ENCODE results near the gene ACOX2. TPM values are rescaled to one million over a fixed set of nuclear protein-coding genes. Genes with fewer than 3 reads are reported as not detected.

ACOX2 gene
- total RNA-seq, 1 experiment from 2014 or later: 3.2 TPM

GRCh38 chr3:58484045-58484721 lies 52.8 kb downstream of the ACOX2 start:
- no peak for ATAC-seq
- ChIA-PET CTCF (interaction anchor here (1.0 kb wide), 1 partner anchor 152 kb away, joined by 3 read pairs; no protein-coding TSS in a partner anchor), POLR2A (interaction anchor here (0.6 kb wide), 1 partner anchor 47 kb away, joined by 3 read pairs; no protein-coding TSS in a partner anchor)
- Histone ChIP-seq H3K9me3 (ENCODE audit: control insufficient read depth, insufficient read depth, low read depth, low read length) (no peaks in the 10 kb centered on the region), H3K36me3 (ENCODE audit: control insufficient read depth, insufficient read depth, low read length) (no peaks in the 10 kb centered on the region), H3K27ac (ENCODE audit: low read length) (peak overlapping the region; percentile 57), H3K4me1 (ENCODE audit: control insufficient read depth, insufficient read depth, low read length) (peaks cover 3% of the 10 kb centered on the region), H3K27me3 (ENCODE audit: control insufficient read depth, insufficient read depth, low read length) (no peaks in the 10 kb centered on the region), H3K4me3 (ENCODE audit: low read depth in 2 of 2, low read length in 2 of 2) (no peak overlapping the region)
- BruUV-seq (replicated peaks): no TSS peak
- in situ Hi-C loops (cut with HindIII; ENCODE audit: low pct_unique_long_range_greater_than_20kb, low sequenced_read_pairs): no loop called here
- TF ChIP-seq CTCF (IDR thresholded peaks at IDR 0.05): no peak
- TF ChIP-seq REST (IDR thresholded peaks at IDR 0.05; ENCODE audit: insufficient read depth in 1 of 2, low read depth in 2 of 2, low read length in 1 of 2): no peak
- no peak for TF ChIP-seq POLR2AphosphoS5 (IDR thresholded peaks at IDR 0.05; ENCODE audit: low read depth, low read length)
- no peak for TF ChIP-seq TCF7L2 (IDR thresholded peaks at IDR 0.05; ENCODE audit: low read depth, low read length)
- no peak for TF ChIP-seq SIN3A (IDR thresholded peaks at IDR 0.05; ENCODE audit: borderline replicate concordance, insufficient read depth, low read depth, low read length)
- DNase-seq (ENCODE audit: low read depth, low spot score): no peak
- intact Hi-C loops (cut with micrococcal nuclease; ENCODE audit: unreplicated experiment): no loop called here

GRCh38 chr3:58482917-58483636 lies 53.9 kb downstream of the ACOX2 start:
- Histone ChIP-seq H3K27ac (ENCODE audit: low read length) (no peak overlapping the region; the same call in 1 of the 2 replicates), H3K9me3 (ENCODE audit: control insufficient read depth, insufficient read depth, low read depth, low read length) (no peaks in the 10 kb centered on the region), H3K36me3 (ENCODE audit: control insufficient read depth, insufficient read depth, low read length) (no peaks in the 10 kb centered on the region), H3K27me3 (ENCODE audit: control insufficient read depth, insufficient read depth, low read length) (no peaks in the 10 kb centered on the region), H3K4me3 (ENCODE audit: low read depth in 2 of 2, low read length in 2 of 2) (no peak overlapping the region), H3K4me1 (ENCODE audit: control insufficient read depth, insufficient read depth, low read length) (peaks cover 3% of the 10 kb centered on the region)
- ChIA-PET POLR2A (no interaction called here), CTCF (interaction anchor here (1.0 kb wide), 1 partner anchor 151 kb away, joined by 3 read pairs; no protein-coding TSS in a partner anchor)
- TF ChIP-seq REST (IDR thresholded peaks at IDR 0.05; ENCODE audit: insufficient read depth in 1 of 2, low read depth in 2 of 2, low read length in 1 of 2) (no peak), CTCF (IDR thresholded peaks at IDR 0.05) (no peak), SIN3A (IDR thresholded peaks at IDR 0.05; ENCODE audit: borderline replicate concordance, insufficient read depth, low read depth, low read length) (no peak), POLR2AphosphoS5 (IDR thresholded peaks at IDR 0.05; ENCODE audit: low read depth, low read length) (no peak), TCF7L2 (IDR thresholded peaks at IDR 0.05; ENCODE audit: low read depth, low read length) (no peak)
- intact Hi-C loops (cut with micrococcal nuclease; ENCODE audit: unreplicated experiment): no loop called here
- no peak for ATAC-seq
- no peak for DNase-seq (ENCODE audit: low read depth, low spot score)
- in situ Hi-C loops (cut with HindIII; ENCODE audit: low pct_unique_long_range_greater_than_20kb, low sequenced_read_pairs): no loop called here
- BruUV-seq (replicated peaks): no TSS peak
